GM23338 (cell line): ENCODE results near the gene FOCAD.

ENCODE experiments used
- CREB1 ChIP-seq: fragments of 250-450 bp; sonication (Bioruptor Pico); IDR thresholded peaks from 2 replicates; pipeline ENCODE4 v1.5.0; 2020; ENCODE audit warnings: low read depth, mild to moderate bottlenecking, moderate library complexity
- EZH2 ChIP-seq: fragments of 200-600 bp; sonication (generic); IDR thresholded peaks from one replicate; pipeline ENCODE4 v1.8.0; 2017; ENCODE audit warnings: antibody characterized with exemption, mild to moderate bottlenecking, low read depth; ENCODE audit not compliant: unreplicated experiment
- EZH2phosphoT487 ChIP-seq: fragments of 200-600 bp; sonication (generic); IDR thresholded peaks from one replicate; pipeline ENCODE4 v1.8.1; 2018; ENCODE audit warnings: antibody characterized with exemption; ENCODE audit not compliant: unreplicated experiment
- JUNB ChIP-seq: IDR thresholded peaks from one replicate; pipeline ENCODE4 v1.6.1; 2016; ENCODE audit warnings: antibody characterized with exemption; ENCODE audit not compliant: unreplicated experiment
- NANOG ChIP-seq: IDR thresholded peaks from 2 replicates; pipeline ENCODE4 v1.6.1; 2016; ENCODE audit warnings: antibody characterized with exemption, borderline replicate concordance
- POLR2AphosphoS5 ChIP-seq: IDR thresholded peaks from 2 replicates; pipeline ENCODE4 v1.6.1; 2016; ENCODE audit warnings: antibody characterized with exemption, low read depth
- STAT1 ChIP-seq: IDR thresholded peaks from one replicate; pipeline ENCODE4 v1.6.1; 2016; ENCODE audit warnings: antibody characterized with exemption; ENCODE audit not compliant: unreplicated experiment
- ZNF114 ChIP-seq: fragments of 250-450 bp; sonication (Bioruptor Pico); IDR thresholded peaks from 2 replicates; pipeline ENCODE4 v1.5.0; 2020; ENCODE audit warnings: mild to moderate bottlenecking, moderate library complexity
- ZNF331 ChIP-seq: fragments of 250-450 bp; sonication (Bioruptor Pico); IDR thresholded peaks from 2 replicates; pipeline ENCODE4 v1.5.0; 2020; ENCODE audit warnings: low read depth, mild to moderate bottlenecking, moderate library complexity
- TF ChIP-seq, protein P1 (sequence below), 2 experiments: fragments of 200-600 bp in 1 of 2; sonication (generic) in 1 of 2; conservative IDR thresholded peaks; 2 replicates each; pipeline versions ENCODE4 v1.5.1 to v1.6.1; 2016 to 2017; ENCODE audit warnings: antibody characterized with exemption in 2 of 2, low read depth in 2 of 2, mild to moderate bottlenecking in 2 of 2, moderate library complexity in 1 of 2
- TF ChIP-seq, protein P2 (sequence below): IDR thresholded peaks from one replicate; pipeline ENCODE4 v1.6.1; 2018; ENCODE audit warnings: antibody characterized with exemption; ENCODE audit not compliant: unreplicated experiment
- TF ChIP-seq, protein P3 (sequence below): IDR thresholded peaks from 2 replicates; pipeline ENCODE4 v1.6.1; 2016; ENCODE audit warnings: antibody characterized with exemption
- TF ChIP-seq, protein P4 (sequence below): fragments of 250-450 bp; sonication (Bioruptor Pico); IDR thresholded peaks from 2 replicates; pipeline ENCODE4 v1.5.0; 2020; ENCODE audit warnings: mild to moderate bottlenecking, moderate library complexity

DNA sequence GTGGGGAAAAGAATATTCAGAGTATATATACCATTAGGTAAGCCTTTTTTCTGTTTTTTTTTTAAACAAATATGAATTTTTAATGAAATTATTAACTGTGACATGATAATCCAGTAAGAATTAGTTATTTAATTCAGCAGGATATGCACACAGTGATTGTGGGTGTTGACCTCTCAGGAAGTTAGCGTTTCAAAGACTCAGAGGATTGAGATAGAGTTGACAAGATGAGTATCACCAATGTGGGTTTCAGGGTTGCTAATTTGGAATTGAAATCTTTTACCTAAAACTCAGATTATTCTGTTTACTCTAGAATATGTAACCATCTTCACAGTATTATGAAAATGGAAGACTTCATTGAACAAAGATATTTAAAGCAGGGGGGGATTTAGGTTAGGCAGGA lies 56.2 kb downstream of the FOCAD start:
- TF ChIP-seq POLR2AphosphoS5 (no peak), CREB1 (CRISPR knock-in tag) (no peak), EZH2phosphoT487 (no peak), EZH2 (no peak), JUNB (no peak), ZNF114 (CRISPR knock-in tag) (no peak), NANOG (no peak), STAT1 (no peak), ZNF331 (CRISPR knock-in tag) (no peak)
- TF ChIP-seq, protein P1, sequence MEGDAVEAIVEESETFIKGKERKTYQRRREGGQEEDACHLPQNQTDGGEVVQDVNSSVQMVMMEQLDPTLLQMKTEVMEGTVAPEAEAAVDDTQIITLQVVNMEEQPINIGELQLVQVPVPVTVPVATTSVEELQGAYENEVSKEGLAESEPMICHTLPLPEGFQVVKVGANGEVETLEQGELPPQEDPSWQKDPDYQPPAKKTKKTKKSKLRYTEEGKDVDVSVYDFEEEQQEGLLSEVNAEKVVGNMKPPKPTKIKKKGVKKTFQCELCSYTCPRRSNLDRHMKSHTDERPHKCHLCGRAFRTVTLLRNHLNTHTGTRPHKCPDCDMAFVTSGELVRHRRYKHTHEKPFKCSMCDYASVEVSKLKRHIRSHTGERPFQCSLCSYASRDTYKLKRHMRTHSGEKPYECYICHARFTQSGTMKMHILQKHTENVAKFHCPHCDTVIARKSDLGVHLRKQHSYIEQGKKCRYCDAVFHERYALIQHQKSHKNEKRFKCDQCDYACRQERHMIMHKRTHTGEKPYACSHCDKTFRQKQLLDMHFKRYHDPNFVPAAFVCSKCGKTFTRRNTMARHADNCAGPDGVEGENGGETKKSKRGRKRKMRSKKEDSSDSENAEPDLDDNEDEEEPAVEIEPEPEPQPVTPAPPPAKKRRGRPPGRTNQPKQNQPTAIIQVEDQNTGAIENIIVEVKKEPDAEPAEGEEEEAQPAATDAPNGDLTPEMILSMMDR (conservative IDR thresholded peaks at IDR 0.05; ENCODE audit: low read depth in 2 of 2), result no peak
- TF ChIP-seq, protein P2, sequence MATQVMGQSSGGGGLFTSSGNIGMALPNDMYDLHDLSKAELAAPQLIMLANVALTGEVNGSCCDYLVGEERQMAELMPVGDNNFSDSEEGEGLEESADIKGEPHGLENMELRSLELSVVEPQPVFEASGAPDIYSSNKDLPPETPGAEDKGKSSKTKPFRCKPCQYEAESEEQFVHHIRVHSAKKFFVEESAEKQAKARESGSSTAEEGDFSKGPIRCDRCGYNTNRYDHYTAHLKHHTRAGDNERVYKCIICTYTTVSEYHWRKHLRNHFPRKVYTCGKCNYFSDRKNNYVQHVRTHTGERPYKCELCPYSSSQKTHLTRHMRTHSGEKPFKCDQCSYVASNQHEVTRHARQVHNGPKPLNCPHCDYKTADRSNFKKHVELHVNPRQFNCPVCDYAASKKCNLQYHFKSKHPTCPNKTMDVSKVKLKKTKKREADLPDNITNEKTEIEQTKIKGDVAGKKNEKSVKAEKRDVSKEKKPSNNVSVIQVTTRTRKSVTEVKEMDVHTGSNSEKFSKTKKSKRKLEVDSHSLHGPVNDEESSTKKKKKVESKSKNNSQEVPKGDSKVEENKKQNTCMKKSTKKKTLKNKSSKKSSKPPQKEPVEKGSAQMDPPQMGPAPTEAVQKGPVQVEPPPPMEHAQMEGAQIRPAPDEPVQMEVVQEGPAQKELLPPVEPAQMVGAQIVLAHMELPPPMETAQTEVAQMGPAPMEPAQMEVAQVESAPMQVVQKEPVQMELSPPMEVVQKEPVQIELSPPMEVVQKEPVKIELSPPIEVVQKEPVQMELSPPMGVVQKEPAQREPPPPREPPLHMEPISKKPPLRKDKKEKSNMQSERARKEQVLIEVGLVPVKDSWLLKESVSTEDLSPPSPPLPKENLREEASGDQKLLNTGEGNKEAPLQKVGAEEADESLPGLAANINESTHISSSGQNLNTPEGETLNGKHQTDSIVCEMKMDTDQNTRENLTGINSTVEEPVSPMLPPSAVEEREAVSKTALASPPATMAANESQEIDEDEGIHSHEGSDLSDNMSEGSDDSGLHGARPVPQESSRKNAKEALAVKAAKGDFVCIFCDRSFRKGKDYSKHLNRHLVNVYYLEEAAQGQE, result no peak
- TF ChIP-seq, protein P3, sequence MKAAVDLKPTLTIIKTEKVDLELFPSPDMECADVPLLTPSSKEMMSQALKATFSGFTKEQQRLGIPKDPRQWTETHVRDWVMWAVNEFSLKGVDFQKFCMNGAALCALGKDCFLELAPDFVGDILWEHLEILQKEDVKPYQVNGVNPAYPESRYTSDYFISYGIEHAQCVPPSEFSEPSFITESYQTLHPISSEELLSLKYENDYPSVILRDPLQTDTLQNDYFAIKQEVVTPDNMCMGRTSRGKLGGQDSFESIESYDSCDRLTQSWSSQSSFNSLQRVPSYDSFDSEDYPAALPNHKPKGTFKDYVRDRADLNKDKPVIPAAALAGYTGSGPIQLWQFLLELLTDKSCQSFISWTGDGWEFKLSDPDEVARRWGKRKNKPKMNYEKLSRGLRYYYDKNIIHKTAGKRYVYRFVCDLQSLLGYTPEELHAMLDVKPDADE, result no peak
- TF ChIP-seq, protein P4, sequence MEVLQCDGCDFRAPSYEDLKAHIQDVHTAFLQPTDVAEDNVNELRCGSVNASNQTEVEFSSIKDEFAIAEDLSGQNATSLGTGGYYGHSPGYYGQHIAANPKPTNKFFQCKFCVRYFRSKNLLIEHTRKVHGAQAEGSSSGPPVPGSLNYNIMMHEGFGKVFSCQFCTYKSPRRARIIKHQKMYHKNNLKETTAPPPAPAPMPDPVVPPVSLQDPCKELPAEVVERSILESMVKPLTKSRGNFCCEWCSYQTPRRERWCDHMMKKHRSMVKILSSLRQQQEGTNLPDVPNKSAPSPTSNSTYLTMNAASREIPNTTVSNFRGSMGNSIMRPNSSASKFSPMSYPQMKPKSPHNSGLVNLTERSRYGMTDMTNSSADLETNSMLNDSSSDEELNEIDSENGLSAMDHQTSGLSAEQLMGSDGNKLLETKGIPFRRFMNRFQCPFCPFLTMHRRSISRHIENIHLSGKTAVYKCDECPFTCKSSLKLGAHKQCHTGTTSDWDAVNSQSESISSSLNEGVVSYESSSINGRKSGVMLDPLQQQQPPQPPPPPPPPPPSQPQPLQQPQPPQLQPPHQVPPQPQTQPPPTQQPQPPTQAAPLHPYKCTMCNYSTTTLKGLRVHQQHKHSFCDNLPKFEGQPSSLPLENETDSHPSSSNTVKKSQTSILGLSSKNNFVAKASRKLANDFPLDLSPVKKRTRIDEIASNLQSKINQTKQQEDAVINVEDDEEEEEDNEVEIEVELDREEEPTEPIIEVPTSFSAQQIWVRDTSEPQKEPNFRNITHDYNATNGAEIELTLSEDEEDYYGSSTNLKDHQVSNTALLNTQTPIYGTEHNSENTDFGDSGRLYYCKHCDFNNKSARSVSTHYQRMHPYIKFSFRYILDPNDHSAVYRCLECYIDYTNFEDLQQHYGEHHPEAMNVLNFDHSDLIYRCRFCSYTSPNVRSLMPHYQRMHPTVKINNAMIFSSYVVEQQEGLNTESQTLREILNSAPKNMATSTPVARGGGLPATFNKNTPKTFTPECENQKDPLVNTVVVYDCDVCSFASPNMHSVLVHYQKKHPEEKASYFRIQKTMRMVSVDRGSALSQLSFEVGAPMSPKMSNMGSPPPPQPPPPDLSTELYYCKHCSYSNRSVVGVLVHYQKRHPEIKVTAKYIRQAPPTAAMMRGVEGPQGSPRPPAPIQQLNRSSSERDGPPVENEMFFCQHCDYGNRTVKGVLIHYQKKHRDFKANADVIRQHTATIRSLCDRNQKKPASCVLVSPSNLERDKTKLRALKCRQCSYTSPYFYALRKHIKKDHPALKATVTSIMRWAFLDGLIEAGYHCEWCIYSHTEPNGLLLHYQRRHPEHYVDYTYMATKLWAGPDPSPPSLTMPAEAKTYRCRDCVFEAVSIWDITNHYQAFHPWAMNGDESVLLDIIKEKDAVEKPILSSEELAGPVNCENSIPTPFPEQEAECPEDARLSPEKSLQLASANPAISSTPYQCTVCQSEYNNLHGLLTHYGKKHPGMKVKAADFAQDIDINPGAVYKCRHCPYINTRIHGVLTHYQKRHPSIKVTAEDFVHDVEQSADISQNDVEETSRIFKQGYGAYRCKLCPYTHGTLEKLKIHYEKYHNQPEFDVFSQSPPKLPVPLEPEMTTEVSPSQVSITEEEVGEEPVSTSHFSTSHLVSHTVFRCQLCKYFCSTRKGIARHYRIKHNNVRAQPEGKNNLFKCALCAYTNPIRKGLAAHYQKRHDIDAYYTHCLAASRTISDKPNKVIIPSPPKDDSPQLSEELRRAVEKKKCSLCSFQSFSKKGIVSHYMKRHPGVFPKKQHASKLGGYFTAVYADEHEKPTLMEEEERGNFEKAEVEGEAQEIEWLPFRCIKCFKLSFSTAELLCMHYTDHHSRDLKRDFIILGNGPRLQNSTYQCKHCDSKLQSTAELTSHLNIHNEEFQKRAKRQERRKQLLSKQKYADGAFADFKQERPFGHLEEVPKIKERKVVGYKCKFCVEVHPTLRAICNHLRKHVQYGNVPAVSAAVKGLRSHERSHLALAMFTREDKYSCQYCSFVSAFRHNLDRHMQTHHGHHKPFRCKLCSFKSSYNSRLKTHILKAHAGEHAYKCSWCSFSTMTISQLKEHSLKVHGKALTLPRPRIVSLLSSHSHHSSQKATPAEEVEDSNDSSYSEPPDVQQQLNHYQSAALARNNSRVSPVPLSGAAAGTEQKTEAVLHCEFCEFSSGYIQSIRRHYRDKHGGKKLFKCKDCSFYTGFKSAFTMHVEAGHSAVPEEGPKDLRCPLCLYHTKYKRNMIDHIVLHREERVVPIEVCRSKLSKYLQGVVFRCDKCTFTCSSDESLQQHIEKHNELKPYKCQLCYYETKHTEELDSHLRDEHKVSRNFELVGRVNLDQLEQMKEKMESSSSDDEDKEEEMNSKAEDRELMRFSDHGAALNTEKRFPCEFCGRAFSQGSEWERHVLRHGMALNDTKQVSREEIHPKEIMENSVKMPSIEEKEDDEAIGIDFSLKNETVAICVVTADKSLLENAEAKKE (CRISPR knock-in tag), result no peak
